ENCODE measurements around the gene WSCD2.

The WSCD2 gene

DNA sequence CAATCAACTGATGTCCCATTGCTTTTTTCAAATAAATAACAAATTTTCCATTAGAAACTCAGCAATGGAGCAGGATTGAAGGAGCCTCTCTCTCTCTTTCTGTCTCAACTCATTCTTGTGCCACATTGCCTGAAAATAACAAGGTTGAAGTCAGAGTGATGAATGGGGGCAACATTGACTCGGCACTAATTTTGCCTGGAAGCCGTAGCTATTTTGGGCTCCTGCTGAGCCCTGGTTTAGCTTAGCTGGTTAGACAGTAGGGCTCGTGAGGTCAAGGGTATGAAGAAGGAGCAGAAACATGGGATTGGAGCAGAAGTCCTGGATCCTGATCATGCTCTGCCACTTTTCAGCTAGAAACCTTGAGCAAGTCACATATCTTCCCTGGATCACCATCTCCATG, 38.9 kb downstream of the WSCD2 start:
- no peak for DNase-seq

DNA sequence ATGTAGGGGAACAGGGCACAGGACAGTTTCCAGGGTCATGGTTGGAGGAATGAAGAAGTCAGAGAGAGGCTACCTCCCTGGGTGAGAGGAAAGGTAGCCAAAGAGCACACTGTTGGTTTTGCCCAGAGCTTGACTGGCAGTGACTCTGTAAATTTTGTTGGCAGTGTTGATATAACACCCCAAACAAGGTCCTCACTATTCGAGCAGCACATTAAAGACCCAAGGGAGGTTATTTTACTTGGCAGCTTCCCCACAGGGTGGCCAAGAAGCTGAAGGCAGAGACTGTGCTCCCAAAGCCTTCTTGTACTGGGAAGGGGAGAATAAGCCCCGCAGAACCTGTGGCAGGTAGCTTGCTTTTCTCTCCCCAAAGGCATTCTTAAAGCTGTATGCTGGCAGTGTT, 40.6 kb downstream of the WSCD2 start:
- no peak for DNase-seq

DNA sequence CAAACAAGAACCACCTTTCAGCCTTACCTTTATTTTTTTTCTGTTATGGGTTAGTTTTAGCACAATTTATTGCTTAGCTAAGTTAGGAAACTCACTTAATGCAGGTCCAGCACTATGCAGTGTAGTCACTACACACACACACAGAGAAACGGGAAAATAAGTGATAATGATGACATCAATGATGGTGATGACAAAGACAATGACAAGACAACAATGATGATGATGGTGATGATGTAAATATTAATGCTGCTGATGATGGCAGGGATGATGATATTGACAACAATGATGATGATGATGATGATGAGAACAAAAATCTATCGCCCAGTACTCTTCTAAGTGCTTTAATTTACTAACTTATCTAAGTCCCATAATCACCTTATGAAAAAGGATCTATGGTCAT, 41.1 kb downstream of the WSCD2 start:
- DNase-seq = no peak

DNA sequence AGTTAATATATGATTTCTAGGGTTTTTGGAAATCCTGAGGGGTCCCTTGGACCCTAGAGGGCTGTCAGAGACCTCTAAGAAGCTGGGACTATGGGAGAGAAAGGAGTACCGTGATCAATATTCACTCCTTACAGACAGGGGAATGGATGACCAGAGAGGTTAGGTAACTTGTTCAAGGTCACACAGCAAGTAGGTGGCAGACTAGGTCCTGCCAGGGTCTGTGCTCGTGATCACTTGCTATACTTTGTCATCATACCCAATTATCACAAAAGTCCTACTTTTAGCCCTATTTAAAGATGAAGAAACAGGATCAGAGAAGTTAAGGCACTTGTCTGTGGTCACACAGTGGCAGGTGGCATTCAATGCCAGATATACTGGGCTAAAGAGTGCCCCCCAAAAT, 42.9 kb downstream of the WSCD2 start:
- no peak for DNase-seq

GRCh38 chr12:108173160-108173559, 44.1 kb downstream of the WSCD2 start:
- DNase-seq = no peak

DNA sequence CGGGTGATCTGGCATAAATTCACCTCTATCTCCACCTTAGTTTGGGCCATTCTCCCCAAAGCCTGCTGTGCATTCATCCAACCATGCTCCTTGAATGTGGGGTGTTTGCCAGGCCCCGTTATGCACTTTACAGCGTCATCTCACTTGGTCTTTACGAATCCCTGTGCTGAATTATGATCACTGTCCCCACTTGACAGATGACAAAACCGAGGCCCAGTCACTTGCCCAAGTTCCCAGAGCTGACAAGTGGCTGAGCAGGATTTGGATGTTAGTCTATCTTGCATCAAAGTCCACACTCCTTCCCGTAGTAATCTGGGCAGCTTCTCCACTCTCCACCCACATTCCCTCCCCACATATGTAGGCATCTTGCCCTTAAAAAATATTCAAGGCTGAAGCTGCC, 44.8 kb downstream of the WSCD2 start:
- no peak for DNase-seq

GRCh38 chr12:108174641-108175040, 45.6 kb downstream of the WSCD2 start:
- no peak for DNase-seq

- DNase-seq = no peak
Observed at GRCh38 chr12:108175310-108175709, 46.2 kb downstream of the WSCD2 start.

DNA sequence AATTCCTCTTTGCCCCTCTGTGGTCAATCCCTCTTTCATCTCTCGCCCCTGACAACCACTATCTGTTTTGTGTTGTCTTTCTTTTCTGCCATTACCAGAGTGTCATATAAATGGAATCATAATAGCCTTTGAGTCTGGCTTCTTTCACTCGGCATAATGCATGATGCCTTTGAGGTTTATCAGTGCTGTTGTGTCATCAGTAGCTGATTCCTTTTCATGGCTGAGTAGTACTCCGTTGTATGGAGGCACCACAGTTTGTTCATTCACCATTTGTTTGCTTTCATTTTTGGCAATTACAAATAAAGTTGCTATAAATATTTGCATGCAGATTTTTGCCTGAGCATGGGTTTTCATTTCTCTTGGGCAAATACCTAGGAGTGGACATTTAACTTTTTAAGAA, 47.2 kb downstream of the WSCD2 start:
- DNase-seq = no peak

- DNase-seq = no peak
Observed at GRCh38 chr12:108177131-108177530, 48.0 kb downstream of the WSCD2 start.

DNA sequence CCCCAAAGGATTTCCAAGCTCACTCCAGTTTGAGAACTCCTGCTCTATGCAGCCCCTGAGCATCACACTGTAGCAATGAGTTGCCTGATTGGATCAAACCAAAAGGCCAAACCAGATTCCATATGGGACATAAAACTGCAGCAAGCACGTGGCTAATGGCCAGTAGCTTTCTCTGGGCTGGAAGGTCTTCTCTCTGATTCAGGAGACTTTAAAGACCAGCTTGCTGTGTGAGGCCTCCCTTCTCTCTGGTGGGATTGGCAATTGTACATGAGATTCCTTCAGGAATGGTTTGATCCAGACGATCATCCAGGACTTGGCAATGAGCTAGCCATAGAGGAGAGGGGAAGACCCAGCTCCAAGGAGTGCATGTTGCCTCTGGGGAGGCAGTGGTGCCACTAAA, 50.2 kb downstream of the WSCD2 start:
- DNase-seq = no peak

GRCh38 chr12:108180255-108181094, 51.4 kb downstream of the WSCD2 start:
- no peak for DNase-seq

DNA sequence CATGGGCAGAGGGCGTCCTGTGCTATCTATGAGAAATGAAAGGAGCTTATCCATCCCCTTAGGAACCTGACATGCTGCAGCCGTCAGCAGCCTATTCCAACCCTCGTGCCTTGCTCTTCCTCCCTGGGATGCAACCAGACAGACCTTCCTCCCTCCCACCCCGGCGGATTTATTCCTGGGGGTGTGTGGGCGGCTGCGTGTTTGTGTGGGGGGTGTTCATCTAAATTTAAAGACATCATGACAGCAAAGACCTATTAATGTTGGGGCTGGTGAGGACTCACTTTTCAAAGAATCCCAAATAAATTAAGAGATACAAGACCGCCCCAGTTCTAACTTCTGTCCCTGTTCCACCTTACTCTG, 52.0 kb downstream of the WSCD2 start:
- DNase-seq = no peak

GRCh38 chr12:108182096-108182495, 53.0 kb downstream of the WSCD2 start:
- no peak for DNase-seq

GRCh38 chr12:108185002-108185401, 55.9 kb downstream of the WSCD2 start:
- no peak for DNase-seq

DNA sequence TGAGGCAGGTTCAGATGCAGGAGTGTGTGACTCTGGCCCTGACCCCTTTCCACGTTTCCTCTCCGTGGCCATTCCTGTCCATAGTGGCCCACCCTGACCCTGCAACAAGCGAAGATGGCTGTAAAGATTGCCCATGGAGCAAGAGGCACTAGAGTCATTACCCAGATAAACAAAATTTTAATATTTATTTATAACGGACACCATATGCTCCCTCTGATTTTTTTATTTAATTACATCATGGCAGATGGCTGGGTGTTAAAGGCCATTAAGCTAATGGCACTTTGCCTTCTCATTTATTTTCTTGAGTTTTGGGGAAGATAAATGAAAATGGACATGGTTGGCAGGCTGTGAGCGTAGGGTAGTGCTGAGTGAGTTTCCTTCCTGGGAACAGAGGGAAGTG, 58.7 kb downstream of the WSCD2 start:
- DNase-seq = no peak

DNA sequence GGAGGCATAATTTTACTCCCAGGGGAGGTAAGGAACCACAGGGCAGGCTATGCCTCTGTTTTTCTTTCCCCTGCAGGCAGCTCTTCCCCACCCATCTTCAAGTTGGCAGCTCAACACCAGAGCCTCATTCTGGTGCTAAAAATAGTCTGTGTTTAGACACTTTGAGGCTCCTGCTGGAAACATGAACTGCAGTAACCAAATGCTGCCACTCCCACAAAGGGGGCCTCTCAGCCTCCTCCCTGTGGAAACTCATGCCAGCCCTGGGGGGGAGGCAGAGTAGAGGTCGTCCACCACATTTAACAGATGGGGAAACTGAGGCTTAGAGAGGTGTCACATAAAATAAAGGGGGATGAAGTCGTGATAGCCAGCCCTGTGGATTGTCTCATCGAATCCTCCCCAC, 61.4 kb downstream of the WSCD2 start:
- no peak for DNase-seq

- DNase-seq = no peak
Observed at GRCh38 chr12:108191086-108191485, 62.0 kb downstream of the WSCD2 start.

GRCh38 chr12:108191938-108192337, 62.9 kb downstream of the WSCD2 start:
- no peak for DNase-seq

DNA sequence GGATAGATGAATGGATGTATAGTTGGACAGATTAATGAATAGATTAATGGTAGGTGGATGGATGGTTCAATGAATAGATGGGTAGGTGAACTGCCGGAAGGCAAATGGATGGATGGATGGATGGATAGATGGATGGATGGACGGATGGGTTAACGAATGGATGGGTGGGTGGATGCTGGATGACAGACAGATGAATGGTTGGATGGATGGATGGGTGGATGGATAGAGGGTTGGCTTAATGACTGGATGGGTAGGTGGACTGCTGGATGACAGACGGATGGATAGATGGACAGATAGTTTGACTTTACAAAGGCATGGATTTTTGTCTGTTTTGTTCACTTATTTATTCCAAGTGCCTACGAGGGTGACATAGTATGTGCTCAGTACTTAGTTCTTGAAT, 64.4 kb downstream of the WSCD2 start:
- no peak for DNase-seq

GRCh38 chr12:108193917-108194316, 64.8 kb downstream of the WSCD2 start:
- DNase-seq = peak; percentile 16

GRCh38 chr12:108194585-108194984, 65.5 kb downstream of the WSCD2 start:
- no peak for DNase-seq

GRCh38 chr12:108196319-108196718, 67.2 kb downstream of the WSCD2 start:
- DNase-seq = no peak

GRCh38 chr12:108196921-108197320, 67.8 kb downstream of the WSCD2 start:
- no peak for DNase-seq

DNA sequence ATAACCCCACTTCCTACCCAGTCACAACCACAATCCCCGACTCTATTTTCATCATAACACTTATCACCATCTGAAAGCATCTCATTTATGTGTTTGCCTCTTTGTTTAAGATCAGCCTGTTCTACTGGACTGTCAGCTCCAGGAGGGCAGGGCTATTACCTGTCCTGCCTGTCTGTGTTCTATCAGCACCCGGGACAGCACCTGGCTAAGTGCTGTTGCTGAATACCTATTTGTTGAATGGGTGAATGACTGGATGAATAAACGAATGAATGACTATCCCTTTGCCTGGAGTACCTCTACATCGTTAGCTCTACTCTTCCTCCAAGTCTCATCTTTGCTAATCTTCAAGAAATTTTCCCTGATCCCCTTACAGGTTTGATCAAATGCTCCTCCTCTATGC, 69.0 kb downstream of the WSCD2 start:
- DNase-seq = no peak
